CD4-positive, alpha-beta T cell treated with Interleukin-15 for 1 hour (primary cell): ENCODE results near the gene CCDC195.
"Not testable (repeated sequence)": the region's sequence is repeated elsewhere in the genome, so short reads cannot be mapped to it uniquely, and the experiment has no call there.

Source experiments
- DNase-seq: peaks from one replicate; pipeline ENCODE4 v3.0.0-alpha.2; 2020

Gene CCDC195

DNA sequence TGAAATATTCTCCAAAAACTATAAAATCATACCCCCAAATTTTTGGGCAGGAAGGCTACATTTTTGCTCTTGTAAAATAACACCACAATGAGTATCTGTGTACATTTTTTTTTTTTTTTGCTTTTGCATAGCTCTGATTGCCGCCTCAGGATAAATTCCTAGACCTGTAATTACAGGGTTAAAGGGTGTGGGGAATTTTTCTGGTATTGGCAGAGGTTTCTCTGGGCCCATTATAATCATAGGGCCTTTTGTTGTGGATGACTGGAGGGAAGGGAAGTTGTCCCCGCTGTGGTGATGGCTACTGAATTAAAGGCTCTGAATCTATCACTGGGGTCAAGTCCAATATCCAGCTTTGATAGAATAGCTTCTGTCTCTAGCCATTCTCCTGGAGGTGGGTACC lies 26.6 kb downstream of the CCDC195 start:
- DNase-seq: no peak

DNA sequence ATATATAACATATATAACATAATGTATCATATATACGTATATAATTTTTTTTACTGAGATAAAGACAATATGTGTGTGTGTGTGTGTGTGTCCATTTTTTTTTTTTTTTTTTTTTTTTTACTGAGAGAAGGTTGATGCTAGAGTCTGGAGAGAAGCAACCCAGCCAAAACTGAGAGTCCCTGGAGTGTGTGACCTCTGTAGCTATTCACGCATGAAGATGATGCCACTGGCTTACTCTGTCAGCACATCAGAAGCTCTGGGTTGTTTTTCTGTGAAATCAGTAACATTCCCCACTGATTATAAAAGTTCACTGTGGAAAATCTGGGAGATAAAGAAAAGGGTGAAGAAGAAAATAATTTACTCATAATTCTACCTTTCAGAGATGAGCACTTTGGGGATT lies 27.2 kb downstream of the CCDC195 start:
- no peak for DNase-seq

DNA sequence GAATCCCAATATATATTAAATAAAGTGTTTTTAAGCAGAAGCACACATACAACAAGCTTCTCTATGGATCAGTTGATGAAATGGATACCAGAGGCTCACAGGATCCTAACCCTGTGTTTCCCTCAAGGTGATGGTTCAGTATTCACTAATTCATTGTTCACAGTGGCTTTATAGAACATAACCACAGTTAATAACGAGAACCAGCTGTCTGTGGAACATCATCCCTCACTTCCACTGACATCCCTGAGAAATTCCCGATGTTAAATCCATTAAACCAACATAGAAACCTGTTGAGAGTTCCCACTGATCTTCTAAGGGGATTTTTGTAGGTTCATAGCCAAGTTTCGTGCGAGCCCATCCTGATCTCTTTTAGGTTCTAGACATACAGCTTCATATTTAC lies 29.0 kb downstream of the CCDC195 start:
- DNase-seq: no peak

DNA sequence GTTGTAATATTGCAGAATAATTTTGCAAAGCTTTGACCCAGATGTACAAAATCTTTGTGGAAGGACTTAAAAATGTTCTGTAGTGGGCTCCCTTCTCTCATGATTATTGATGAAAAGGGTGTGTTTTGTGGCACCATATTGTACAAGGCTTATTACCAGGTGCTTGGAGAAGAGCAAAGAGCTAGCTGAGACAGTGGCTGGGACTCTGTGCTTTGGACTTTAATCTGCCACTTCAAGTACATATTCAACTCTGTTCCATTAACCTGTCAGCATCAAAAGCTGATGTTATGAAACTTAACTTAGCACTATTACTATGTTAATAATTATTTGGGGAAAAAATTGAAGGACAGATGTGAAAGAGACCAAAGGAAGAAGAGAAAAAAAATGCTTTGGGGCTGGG lies 31.0 kb downstream of the CCDC195 start:
- no peak for DNase-seq

DNA sequence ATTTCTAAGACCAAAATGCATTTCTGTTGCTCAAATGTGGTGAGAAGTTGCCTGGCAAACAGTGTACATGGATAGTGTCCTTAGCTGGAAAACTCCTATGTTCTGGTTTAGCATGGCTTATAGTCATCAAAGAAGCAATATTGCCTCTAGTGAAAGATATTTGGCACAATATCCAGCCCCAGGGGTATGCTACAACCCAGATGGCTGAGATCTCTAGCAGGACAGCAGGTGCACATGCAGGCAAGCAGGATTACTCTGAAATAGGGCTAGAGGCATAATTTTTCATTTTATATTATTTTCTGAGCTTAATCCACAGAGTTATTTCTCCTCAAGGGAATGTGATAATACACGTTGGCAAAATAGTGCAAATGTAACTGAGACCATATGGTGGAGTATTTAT lies 34.0 kb downstream of the CCDC195 start:
- DNase-seq: no peak

DNA sequence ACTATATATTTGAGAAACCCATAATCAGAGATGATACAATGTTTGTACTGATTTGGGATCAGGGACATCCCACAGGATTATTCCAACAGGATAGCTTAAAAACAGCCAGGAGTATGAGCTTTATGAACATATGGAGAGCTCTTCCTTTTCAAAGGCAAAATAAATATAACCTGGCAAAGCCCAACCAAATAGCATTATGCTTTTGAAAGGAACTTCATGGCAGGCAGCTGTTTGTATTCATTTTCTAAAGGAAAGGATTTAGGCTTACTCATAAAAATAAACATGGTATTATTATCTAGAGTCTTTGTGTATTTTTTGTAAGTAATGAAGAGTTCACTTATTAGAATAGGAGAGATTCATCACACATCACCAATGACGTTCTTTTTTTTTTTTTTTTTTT lies 44.4 kb downstream of the CCDC195 start:
- no peak for DNase-seq

DNA sequence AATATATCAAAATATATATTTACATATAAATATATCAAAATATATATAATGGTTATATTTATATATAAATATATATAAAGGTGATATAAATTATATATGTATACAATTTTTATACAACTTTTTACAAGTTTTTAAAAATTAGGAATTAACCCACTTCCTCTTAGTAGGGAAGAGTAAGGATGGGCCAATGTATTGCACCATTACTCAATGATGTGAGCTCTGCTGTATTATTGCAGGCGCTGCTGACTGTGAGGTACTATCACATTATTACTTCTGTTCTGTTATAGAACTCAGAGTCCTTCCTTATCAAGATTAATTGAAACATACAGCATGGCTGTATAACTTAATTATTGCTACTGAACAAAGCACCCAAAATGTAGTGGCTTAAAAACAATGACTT lies 46.0 kb downstream of the CCDC195 start:
- DNase-seq: no peak

DNA sequence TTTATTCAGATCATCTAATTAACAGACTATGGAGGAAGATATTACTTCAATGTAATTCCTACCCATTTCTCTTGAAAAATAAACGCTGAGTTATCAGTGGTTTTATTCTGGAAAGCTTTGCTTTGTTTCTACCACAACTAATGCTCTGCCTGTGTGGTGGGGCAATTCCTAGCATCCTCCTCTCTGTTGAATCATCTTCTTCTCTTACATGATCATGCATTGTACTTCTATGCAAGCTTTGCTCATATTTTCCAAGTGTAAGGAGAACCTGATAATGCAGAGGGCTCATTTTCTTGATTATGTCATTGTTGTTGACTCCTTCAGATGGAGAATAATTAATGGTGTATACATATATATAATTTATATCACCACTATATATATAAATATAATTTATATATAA lies 46.7 kb downstream of the CCDC195 start:
- DNase-seq: no peak

DNA sequence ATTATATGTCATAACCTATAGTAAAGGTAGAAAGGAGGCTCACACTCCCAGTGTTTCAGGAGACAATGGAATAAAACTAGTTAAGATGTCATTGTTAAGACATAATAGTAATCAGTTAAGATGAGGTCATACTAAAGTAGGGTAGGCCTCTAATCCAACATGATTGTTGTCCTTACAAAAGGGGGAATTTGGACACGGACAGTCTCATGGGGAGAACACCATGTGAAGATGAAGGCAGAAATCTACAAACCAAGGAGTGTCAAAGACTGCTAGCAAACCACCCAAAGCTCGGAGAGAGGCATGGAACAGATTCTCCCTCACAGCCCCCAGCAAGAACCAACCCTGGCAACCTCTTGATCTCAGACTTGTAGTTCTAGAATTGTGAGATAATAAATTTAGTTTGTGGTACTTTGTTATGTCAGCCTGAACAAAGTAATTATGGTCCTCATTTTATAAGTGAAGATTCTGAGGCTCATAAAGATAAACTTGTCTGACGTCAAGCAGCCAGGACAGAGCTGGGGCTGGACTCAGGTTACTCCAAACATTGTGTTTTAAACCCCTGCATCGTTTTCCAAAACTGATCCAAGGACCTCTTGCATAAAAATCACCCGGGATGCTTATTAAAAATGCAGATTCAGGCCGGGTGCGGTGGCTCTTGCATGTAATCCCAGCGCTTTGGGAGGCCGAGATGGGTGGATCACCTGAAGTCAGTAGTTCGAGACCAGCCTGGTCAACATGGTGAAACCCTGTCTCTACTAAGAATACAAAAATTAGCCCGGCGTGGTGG lies 47.8 kb downstream of the CCDC195 start:
- DNase-seq: no peak

DNA sequence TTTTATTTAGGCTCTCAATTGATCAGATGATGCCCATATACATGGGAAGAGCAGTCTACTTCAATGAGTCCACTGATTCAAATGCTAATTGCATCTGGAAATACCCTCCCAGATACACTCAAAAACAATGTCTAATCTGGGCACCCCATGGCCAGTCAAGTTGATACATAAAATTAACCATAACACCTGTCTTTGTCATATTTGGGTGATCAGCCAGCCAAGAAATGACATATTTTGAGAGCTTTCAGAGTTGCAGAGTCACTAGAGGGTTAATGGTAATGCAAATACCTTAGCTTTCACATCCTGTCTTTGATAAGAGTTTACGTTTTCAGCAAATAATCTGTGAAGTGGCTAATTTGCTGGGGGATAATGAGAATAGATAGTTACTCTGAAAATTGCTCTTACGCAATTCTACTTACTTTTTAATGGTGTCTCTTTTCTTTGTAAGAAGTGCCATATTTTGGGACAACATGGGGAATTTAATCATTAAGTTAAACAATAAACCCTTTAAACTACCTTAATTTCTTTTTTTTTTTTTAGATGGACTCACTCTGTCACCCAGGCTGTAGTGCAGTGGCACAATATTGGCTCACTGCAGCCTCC lies 49.1 kb downstream of the CCDC195 start:
- no peak for DNase-seq

DNA sequence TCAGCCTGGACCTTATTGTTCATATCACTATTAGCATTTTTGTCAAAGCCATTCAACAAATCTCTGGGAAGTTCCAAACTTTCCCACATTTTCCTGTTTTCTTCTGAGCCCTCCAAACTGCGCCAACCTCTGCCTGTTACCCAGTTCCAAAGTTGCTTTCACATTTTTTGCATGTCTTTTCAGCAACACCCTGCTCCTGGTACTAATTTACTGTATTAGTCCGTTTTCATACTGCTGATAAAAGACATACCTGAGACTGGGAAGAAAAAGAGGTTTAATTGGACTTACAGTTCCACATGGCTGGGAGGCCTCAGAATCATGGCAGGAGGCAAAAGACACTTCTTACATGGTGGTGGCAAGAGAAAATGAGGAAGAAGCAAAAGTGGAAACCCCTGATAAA lies 52.8 kb downstream of the CCDC195 start:
- DNase-seq: not testable (repeated sequence)

DNA sequence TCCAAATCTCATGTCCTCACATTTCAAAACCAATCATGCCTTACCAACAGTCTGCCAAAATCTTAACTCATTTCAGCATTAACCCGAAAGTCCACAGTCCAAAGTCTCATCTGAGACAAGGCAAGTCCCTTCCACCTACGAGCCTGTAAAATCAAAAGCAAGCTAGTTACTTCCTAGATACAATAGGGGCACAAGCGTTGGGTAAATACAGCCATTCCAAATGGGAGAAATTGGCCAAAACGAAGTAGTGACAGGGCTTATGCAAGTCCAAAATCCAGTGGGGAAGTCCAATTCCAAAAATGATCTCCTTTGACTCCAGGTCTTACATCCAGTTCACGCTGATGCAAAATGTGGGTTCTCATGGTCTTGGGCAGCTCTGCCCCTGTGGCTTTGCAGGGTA lies 54.5 kb downstream of the CCDC195 start:
- not testable (repeated sequence) for DNase-seq

DNA sequence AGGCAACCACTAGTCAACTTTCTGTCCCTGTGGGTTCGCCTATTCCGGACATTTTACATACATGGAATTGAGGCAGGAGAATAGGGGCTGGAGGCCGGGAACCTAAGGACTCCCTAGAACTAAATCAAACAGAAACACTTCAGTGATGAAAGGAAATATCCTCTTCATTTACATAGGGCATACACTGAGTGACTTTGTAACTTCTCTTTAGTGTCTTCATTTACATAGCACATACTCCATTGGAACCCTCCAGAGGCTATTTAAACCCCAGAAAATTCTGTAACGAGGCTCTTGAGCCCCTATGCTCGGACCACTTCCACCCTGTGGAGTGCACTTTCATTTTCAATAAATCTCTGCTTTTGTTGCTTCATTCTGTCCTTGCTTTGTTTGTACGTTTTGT lies 56.5 kb downstream of the CCDC195 start:
- DNase-seq: no peak

DNA sequence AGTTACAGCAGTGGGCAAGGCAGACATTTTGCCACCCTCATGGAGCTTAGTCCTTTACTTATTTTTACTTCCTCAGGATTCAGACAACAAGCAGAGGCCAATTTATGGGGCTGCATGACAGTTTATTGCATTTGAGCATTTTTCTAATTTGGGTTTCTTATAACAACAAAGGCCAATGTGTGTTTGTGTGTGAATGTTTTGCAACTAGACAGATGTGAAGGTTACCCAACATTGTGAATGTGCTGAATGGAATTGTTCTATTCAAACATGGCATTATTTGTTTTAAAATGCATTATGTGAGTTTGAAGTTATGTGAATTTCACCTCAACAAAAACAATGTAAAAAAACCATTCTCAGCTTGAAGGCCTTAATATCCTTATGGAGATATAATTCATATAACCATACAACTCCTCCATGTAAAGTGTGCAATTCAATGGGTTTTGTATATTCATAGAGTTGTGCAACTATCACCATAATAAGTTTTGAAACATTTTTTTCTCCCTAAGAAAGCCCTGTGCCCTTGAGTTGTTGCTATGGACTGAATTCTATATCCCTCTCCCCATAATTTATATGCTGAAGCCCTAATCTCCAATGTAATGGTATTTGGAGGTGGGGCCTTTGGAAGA lies 57.3 kb downstream of the CCDC195 start:
- no peak for DNase-seq

DNA sequence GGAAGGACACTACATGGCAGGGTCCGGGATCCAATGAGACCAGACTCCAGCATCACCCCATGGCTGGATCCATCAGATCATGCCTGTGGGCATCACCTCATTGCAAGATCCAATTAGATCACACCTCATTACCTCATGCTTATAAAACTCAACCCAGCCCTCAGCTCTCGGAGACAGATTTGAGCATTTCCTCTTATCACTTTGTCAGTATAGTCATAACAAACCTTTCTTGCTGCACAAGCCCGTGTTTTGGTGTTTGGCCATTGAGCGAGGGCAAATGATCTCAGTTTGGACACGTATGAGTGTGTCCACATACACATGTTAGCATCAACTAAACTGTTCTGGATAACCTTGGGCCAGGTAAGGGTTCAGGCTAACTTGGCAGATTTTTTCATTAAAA lies 58.8 kb downstream of the CCDC195 start:
- DNase-seq: no peak

DNA sequence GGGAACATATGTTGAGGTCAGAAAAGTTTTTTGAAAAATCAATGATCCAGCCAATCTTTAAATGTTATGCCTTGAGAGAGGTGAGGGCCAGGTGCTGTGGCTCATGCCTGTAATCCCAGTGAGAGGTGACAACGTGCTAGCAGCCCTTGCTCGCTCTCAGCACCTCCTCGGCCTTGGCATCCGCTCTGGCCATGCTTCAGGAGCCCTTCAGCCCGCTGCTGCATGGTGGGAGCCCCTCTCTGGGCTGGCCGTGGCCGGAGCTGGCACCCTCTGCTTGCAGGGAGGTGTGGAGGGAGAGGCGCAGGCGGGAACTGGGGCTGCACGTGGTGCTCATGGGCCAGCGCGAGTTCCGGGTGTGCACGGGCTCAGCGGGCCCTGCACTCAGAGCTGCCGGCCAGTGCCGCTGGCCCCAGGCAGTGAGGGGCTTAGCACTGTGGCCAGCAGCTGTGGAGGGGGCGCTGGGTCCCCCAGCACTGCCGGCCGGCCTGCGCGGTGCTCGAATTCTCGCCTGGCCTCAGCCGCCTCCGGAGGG lies 61.1 kb downstream of the CCDC195 start:
- DNase-seq: no peak
